Astrocyte of the spinal cord (primary cell): ENCODE measurements around the gene RPS6KA2.

Source experiments
- DNase-seq: peaks from one replicate; pipeline ENCODE4 v3.0.0; 2011; ENCODE audit warnings: low read depth, low spot score
- H3K4me3 ChIP-seq: 2 replicates; pipeline ENCODE4 v1.5.1; 2011; ENCODE audit warnings: low read depth, mild to moderate bottlenecking, low read length, moderate library complexity
- CTCF ChIP-seq: IDR thresholded peaks from 2 replicates; pipeline ENCODE4 v1.5.1; 2012; ENCODE audit warnings: low read depth, mild to moderate bottlenecking, low read length, inconsistent platforms
- in situ Hi-C: cut with HindIII; loops from 2 replicates; pipeline ENCODE4 v1.10.0; 2017; ENCODE audit warnings: low sequenced_read_pairs

RPS6KA2 gene

GRCh38 chr6:166478782-166479592, 148.1 kb downstream of the RPS6KA2 start:
- in situ Hi-C loops: no loop called here
- no peak for TF ChIP-seq CTCF
- no peak for DNase-seq
- no peak overlapping the region for H3K4me3 ChIP-seq

GRCh38 chr6:166477647-166478365, 149.2 kb downstream of the RPS6KA2 start:
- TF ChIP-seq CTCF: no peak
- DNase-seq: no peak
- H3K4me3 ChIP-seq: no peak overlapping the region
- in situ Hi-C loops: no loop called here

GRCh38 chr6:166476634-166477215, 150.3 kb downstream of the RPS6KA2 start:
- in situ Hi-C loops: no loop called here
- TF ChIP-seq CTCF: no peak
- DNase-seq: no peak
- H3K4me3 ChIP-seq: no peak overlapping the region

GRCh38 chr6:166476061-166476591, 150.9 kb downstream of the RPS6KA2 start:
- H3K4me3 ChIP-seq: no peak overlapping the region

GRCh38 chr6:166474721-166475565, 152.1 kb downstream of the RPS6KA2 start:
- no peak for DNase-seq
- H3K4me3 ChIP-seq: no peak overlapping the region
- in situ Hi-C loops: no loop called here
- TF ChIP-seq CTCF: no peak

More at GRCh38 chr6:166476061-166476591, 150.9 kb downstream of the RPS6KA2 start:
- TF ChIP-seq CTCF: no peak
- in situ Hi-C loops: no loop called here
- DNase-seq: no peak
